ENCODE measurements around the gene PLEKHS1.

The PLEKHS1 gene

GRCh38 chr10:113751181-113751732 lies at the start of gene PLEKHS1:
Gene PLEKHS1, plus strand, starts transcription at chr10:113751682. Its CDS starts 3,596 bp downstream, at chr10:113755278.
- no peak for DNase-seq (ENCODE audit: low read depth in 4 of 4, low spot score in 1 of 4)

GRCh38 chr10:113704637-113705343 lies 46.7 kb upstream of the PLEKHS1 start:
- DNase-seq (ENCODE audit: low read depth in 4 of 4, low spot score in 1 of 4): no peak

GRCh38 chr10:113705344-113705652 lies 46.2 kb upstream of the PLEKHS1 start:
- no peak for DNase-seq (ENCODE audit: low read depth in 4 of 4, low spot score in 1 of 4)

GRCh38 chr10:113706623-113707022 lies 44.9 kb upstream of the PLEKHS1 start:
- DNase-seq (ENCODE audit: low read depth in 4 of 4, low spot score in 1 of 4): no peak

GRCh38 chr10:113708640-113709039 lies 42.8 kb upstream of the PLEKHS1 start:
- DNase-seq (ENCODE audit: low read depth in 4 of 4, low spot score in 1 of 4): no peak

GRCh38 chr10:113709221-113709838 lies 42.2 kb upstream of the PLEKHS1 start:
- DNase-seq (ENCODE audit: low read depth in 4 of 4, low spot score in 1 of 4): no peak

GRCh38 chr10:113711142-113711541 lies 40.3 kb upstream of the PLEKHS1 start:
- DNase-seq (ENCODE audit: low read depth in 4 of 4, low spot score in 1 of 4): no peak

GRCh38 chr10:113712024-113712423 lies 39.5 kb upstream of the PLEKHS1 start:
- DNase-seq (ENCODE audit: low read depth in 4 of 4, low spot score in 1 of 4): no peak

- DNase-seq (ENCODE audit: low read depth in 4 of 4, low spot score in 1 of 4): no peak
Observed at GRCh38 chr10:113712755-113713639, 38.5 kb upstream of the PLEKHS1 start.

- DNase-seq (ENCODE audit: low read depth in 4 of 4, low spot score in 1 of 4): no peak
Observed at GRCh38 chr10:113713640-113713982, 37.9 kb upstream of the PLEKHS1 start.

- DNase-seq (ENCODE audit: low read depth in 4 of 4, low spot score in 1 of 4): no peak
Observed at GRCh38 chr10:113716109-113716910, 35.2 kb upstream of the PLEKHS1 start.

- DNase-seq (ENCODE audit: low read depth in 4 of 4, low spot score in 1 of 4): no peak
Observed at GRCh38 chr10:113718969-113719822, 32.3 kb upstream of the PLEKHS1 start.

GRCh38 chr10:113720386-113720785 lies 31.1 kb upstream of the PLEKHS1 start:
- no peak for DNase-seq (ENCODE audit: low read depth in 4 of 4, low spot score in 1 of 4)

- no peak for DNase-seq (ENCODE audit: low read depth in 4 of 4, low spot score in 1 of 4)
Observed at GRCh38 chr10:113732160-113732881, 19.2 kb upstream of the PLEKHS1 start.

- no peak for DNase-seq (ENCODE audit: low read depth in 4 of 4, low spot score in 1 of 4)
Observed at GRCh38 chr10:113732966-113733365, 18.5 kb upstream of the PLEKHS1 start.

- DNase-seq (ENCODE audit: low read depth in 4 of 4, low spot score in 1 of 4): no peak
Observed at GRCh38 chr10:113733635-113734034, 17.8 kb upstream of the PLEKHS1 start.

- no peak for DNase-seq (ENCODE audit: low read depth in 4 of 4, low spot score in 1 of 4)
Observed at GRCh38 chr10:113735913-113736312, 15.6 kb upstream of the PLEKHS1 start.

- DNase-seq (ENCODE audit: low read depth in 4 of 4, low spot score in 1 of 4): no peak
Observed at GRCh38 chr10:113736576-113736975, 14.9 kb upstream of the PLEKHS1 start.

GRCh38 chr10:113739031-113739430 lies 12.5 kb upstream of the PLEKHS1 start:
- no peak for DNase-seq (ENCODE audit: low read depth in 4 of 4, low spot score in 1 of 4)

All from stimulated activated CD4-positive, alpha-beta T cell treated with anti-CD3 and anti-CD28 coated beads, Interleukin-1b, Interleukin-23, amount 100 ng/mL, for 24 hours (primary cell).